NOMO-1 treated with DMSO at 0.1 percent for 48 hours (cell line): ENCODE data around the gene SH3D19.
"Not testable (repeated sequence)": the region's sequence is repeated elsewhere in the genome, so short reads cannot be mapped to it uniquely, and the experiment has no call there.

ENCODE experiments used
- DNase-seq: peaks from one replicate; lab custom pipeline; 2025; ENCODE audit not compliant: unreplicated experiment; lab: John Stamatoyannopoulos, UW

The SH3D19 gene

GRCh38 chr4:151276787-151277562, 48.4 kb downstream of the SH3D19 start, which contains the start of gene PRSS48:
PRSS48 (plus strand) TSS chr4:151277161; CDS start chr4:151277173, 12 bp downstream.
- DNase-seq = peak; percentile 13

DNA sequence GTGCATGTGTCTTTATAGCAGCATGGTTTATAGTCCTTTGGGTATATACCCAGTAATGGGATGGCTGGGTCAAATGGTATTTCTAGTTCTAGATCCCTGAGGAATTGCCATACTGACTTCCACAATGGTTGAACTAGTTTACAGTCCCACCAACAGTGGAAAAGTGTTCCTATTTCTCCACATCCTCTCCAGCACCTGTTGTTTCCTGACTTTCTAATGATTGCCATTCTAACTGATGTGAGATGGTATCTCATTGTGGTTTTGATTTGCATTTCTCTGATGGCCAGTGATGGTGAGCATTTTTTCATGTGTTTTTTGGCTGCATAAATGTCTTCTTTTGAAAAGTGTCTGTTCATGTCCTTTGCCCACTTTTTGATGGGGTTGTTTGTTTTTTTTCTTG, 56.5 kb downstream of the SH3D19 start:
- DNase-seq = not testable (repeated sequence)

DNA sequence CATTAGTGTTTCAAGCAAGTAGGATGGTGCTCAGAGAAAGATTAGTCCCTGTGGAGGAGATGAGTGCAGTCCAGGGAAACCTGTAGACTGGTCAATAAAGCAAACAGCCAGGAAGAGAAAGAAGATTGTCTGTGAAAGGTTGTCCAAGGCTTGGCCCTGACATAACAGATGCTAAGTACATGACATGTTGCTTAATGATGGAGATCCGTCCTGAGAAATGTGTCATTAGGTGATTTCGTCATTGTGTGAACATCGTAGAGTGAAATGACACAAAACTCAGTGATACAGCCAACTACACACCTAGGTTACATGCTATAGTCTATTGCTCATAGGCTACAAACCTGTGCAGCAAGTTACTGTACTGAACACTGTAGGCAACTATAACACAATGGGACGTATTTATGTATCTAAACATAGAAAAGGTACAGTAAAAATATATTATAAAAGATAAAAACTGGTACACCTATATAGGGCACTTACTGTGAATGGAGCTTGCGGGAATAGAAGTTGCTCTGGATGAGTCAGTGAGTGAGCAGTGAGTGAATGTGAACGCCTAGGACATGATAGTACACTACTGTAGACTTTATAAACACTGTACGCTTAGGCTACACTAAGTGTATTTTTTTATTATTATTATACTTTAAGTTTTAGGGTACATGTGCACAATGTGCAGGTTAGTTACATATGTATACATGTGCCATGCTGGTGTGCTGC, 57.4 kb downstream of the SH3D19 start:
- DNase-seq = no peak

- DNase-seq = no peak
These were observed 58.3 kb downstream of the SH3D19 start for GRCh38 chr4:151267104-151267503.

- DNase-seq = no peak
These were observed 58.9 kb downstream of the SH3D19 start for GRCh38 chr4:151266497-151266896.

DNA sequence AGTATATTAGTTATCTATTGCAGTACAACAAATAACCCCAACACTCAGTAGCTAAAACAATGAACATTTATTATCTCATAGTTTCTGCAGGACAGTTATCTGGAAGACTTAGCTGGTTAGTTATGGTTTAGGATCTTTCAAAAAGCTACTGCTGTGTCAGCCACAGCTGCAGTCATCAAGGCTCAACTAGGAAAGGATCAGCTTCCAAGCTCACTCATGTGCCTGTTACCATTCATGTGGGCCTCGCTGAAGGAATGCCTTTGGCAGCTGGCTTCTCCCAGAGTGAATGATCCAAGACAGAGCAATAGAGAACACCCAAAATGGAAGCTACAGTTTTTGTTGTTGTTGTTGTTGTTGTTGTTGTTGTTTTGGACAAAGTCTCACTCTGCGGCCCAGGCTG, 62.0 kb downstream of the SH3D19 start:
- no peak for DNase-seq

- DNase-seq = no peak
These were observed 64.9 kb downstream of the SH3D19 start for GRCh38 chr4:151260526-151260925.

DNA sequence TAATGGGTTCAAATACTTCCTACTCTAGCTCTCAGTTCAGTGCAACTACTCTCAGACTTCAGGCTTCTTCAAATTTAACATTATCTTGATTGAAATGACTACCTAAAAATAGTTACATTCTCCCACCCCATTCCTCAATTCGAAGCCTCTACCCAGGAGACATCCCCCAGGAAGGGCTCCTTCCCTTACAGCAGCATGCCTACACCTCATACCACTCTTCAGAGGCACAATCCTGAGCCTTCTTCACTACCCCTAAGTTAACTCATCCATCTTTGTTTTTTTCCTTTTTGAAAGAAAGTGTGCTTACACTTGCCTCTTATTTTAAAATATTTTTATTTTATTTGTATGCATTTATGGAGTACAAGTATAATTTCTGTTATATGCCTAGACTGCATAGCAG, 65.7 kb downstream of the SH3D19 start:
- DNase-seq = no peak

DNA sequence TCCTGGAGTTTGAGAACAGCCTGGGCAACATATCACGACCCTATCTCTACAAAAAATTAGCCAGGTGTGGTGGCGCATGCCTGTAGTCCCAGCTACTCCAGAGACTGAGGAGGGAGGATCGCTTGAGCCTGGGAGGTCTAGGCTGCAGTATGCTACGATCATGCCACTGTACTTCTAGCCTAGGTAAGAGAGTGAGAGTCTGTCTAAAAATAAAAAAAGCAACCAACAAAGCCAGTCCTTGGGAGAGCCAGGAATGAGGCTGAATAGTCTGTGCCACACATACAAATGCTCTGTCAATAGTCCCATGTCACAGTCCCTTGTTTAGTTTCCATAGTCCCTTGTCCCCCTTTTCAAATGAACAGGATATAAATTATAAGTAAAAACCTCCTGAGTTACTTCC, 67.7 kb downstream of the SH3D19 start:
- DNase-seq = no peak

- no peak for DNase-seq
These were observed 69.3 kb downstream of the SH3D19 start for GRCh38 chr4:151256134-151256533.

DNA sequence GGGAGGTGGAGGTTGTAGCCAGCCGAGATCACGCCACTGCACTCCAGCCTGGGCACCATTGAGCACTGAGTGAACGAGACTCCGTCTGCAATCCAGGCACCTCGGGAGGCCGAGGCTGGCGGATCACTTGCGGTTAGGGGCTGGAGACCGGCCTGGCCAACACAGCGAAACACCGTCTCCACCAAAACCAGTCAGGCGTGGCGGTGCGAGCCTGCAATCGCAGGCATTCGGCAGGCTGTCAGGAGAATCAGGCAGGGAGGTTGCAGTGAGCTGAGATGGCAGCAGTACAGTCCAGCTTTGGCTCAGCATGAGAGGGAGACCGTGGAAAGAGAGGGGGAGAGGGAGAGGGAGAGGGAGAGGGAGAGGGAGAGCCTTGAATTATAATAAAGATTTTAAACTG, 69.7 kb downstream of the SH3D19 start:
- DNase-seq = not testable (repeated sequence)

- not testable (repeated sequence) for DNase-seq
These were observed 70.2 kb downstream of the SH3D19 start for GRCh38 chr4:151255226-151255625.

DNA sequence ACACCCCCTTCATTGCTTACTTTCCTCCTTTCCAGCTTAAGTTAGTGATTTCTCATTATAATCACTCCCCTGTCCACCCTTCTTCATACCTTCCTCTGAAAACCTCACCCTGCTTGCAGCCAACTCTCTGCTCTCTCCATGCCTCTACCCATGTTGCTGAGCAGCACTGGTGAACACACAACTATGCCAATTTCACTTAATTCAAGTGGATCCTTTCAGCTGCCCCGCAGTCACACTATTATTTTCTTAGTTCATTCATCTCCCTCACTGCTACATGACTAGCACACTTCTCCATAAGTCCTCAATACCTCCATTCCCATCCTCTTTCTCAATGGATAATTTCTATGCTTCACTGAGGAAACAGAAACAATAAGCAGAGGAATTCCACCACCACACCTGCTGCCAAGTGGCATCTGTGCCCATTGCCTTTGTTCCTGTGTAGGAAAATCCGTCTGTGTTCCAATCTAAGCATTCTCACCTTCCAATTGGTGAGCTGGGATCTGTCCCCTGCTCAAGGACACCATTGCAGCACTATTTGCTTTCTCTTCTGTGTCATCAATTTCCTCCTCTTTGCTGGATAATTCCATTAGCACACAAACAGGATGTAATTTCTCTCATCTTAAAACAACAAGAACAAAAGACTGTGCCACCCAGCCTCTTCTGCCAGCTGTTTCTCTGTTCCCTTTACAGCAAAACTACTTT, 73.7 kb downstream of the SH3D19 start:
- no peak for DNase-seq

DNA sequence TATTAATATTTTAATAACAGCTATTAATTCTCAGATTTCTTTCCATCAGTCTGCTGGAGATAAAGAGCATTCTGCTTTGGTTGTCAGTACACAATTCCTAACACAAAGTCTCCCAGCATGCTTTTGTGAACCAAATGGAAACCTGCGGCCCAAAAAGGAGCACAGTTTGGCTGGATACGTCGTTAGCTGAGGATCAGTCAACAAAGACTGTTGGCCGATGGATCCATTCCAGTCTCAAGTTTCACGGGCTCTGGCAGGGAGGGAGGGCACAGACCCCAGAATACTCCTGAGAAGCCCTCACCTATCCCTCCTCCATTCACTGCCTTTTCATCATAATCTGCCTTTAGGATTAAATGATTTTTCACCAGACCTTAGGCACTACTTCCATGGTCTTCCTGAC, 74.7 kb downstream of the SH3D19 start:
- DNase-seq = no peak

- no peak for DNase-seq
These were observed 76.9 kb downstream of the SH3D19 start for GRCh38 chr4:151248519-151248918.

DNA sequence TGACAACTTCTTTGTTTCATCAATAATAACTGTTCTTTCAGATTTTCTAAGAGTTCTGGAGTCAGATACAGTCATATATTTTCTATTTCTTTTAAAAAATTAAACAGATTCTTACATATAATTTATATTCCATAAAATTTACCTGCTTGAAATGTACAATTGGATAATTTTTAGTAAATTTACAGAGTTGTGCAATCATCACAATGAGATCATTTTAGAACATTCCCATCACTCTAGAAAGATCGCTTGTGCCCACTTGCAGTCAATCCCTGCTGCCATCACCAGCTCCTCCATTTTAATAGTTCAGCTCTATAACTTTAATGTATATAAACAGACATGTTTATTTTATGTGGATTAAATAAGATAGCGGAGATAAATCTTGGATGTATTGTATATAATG, 78.0 kb downstream of the SH3D19 start:
- no peak for DNase-seq

DNA sequence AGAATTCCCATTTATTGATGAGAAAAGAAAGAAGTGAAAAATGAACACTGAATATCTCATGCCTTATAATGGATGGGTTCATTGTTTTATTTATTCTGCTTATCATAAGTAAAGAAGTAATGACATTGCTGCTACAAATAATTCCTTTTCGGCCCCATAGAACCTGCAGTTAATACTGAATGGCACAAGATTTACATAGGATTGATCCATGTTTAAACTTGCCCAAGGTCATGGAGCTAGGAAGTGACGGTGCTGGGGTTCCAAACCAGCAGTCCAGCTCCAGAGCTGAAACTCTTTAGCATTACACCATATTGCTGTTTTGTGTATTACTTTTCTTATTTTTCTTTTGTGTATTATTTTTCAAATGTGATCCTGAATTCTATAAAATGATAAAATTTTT, 78.7 kb downstream of the SH3D19 start:
- DNase-seq = no peak

DNA sequence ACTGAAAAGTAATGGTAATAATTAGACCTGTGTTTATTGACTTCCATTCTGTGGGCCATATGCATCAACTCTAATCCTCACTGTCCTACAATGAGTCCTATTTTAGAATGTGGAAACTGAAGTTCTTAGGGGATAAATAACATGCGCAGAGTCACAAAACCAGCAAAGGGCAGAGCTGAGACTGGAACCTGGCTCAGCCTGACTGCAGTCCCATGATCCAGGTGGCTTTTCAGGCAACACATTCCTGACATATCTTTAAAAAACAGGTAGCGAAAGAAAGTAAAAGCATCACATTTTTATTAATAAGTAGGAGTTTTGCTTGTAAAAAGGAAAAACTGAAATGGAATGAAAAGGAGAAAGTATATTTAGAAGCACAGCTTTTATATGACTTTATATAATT, 83.1 kb downstream of the SH3D19 start:
- DNase-seq = no peak

DNA sequence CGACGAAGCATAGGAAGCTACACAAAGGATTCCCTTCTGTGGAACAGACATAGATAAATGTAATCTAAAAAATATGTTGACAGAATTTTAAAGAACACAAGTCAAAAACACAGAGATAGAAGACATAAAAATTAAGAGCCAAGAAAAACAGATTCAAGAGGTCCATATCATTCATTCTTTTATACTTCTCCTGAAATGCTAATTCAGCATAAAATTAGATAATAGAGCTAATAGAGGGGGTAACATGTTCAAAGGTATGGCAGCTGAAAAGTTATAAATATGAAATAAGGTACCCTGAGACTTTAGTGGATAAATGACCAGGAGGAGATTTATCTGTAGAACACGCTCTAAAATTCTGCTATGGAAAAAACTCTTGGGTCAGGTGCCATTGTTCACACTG, 85.8 kb downstream of the SH3D19 start:
- DNase-seq = no peak

GRCh38 chr4:151238477-151238876, 86.9 kb downstream of the SH3D19 start:
- DNase-seq = no peak

DNA sequence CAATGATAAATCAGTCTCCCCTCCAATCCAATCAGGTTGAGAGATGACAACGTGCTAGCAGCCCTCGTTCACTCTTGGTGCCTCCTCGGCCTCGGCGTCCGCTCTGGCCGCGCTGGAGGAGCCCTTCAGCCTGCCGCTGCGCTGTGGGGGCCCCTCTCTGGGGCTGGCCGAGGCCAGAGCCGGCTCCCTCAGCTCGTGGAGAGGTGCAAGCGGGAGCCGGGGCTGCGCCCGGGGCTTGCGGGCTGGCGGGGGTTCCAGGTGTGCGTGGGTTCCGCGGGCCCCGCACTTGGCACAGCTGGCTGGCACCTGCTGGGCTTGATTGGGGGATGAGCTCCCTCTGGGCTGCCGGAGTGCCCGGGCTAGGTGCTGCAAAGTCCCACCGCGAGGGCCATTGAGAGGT, 89.4 kb downstream of the SH3D19 start:
- no peak for DNase-seq

- DNase-seq = not testable (repeated sequence)
These were observed 90.0 kb downstream of the SH3D19 start for GRCh38 chr4:151235373-151235772.
